DOHH2 (cell line): ENCODE measurements around the gene CLIP2.
"Not testable (repeated sequence)": the region's sequence is repeated elsewhere in the genome, so short reads cannot be mapped to it uniquely, and the experiment has no call there.

Experiments used
- H3F3A ChIP-seq: fragments of 200-600 bp; sonication (generic), shearing (Covaris generic); 2 replicates; pipeline ENCODE4 v1.6.0; 2016; ENCODE audit warnings: antibody characterized with exemption, mild to moderate bottlenecking; ENCODE audit not compliant: control insufficient read depth, insufficient read depth
- H3K27ac ChIP-seq: fragments of 200-600 bp; sonication (generic); 2 replicates; pipeline ENCODE4 v1.5.1; 2014; ENCODE audit warnings: low read depth, mild to moderate bottlenecking, low read length, moderate library complexity
- H3K27me3 ChIP-seq: fragments of 200-600 bp; sonication (generic); 2 replicates; pipeline ENCODE4 v1.6.1; 2014; ENCODE audit warnings: mild to moderate bottlenecking, low read length, mixed read lengths; ENCODE audit not compliant: control insufficient read depth
- H3K36me3 ChIP-seq: fragments of 200-600 bp; sonication (generic); 2 replicates; pipeline ENCODE4 v1.6.1; 2014; ENCODE audit warnings: mild to moderate bottlenecking, low read length, moderate library complexity, mixed read lengths; ENCODE audit not compliant: control insufficient read depth
- H3K4me1 ChIP-seq: fragments of 200-600 bp; sonication (generic); 2 replicates; pipeline ENCODE4 v1.6.1; 2014; ENCODE audit warnings: mild to moderate bottlenecking, low read length, mixed read lengths; ENCODE audit not compliant: control insufficient read depth
- H3K4me2 ChIP-seq: fragments of 200-600 bp; sonication (generic); 2 replicates; pipeline ENCODE4 v1.6.0; 2014; ENCODE audit warnings: mild to moderate bottlenecking, low read length, moderate library complexity
- H3K4me3 ChIP-seq: fragments of 200-600 bp; sonication (generic); 2 replicates; pipeline ENCODE4 v1.5.1; 2014; ENCODE audit warnings: mild to moderate bottlenecking, low read length, mixed read lengths
- H3K79me2 ChIP-seq: fragments of 200-600 bp; sonication (generic); 2 replicates; pipeline ENCODE4 v1.6.1; 2014; ENCODE audit warnings: mild to moderate bottlenecking, low read length, mixed read lengths; ENCODE audit not compliant: control insufficient read depth
- H3K9me2 ChIP-seq: fragments of 200-600 bp; sonication (generic); replicated peaks from 2 replicates; pipeline ENCODE4 v1.6.1; 2014; ENCODE audit warnings: mild to moderate bottlenecking, low read length, mixed read lengths; ENCODE audit not compliant: control insufficient read depth
- H3K9me3 ChIP-seq: fragments of 200-600 bp; sonication (generic); 2 replicates; pipeline ENCODE4 v1.6.1; 2014; ENCODE audit warnings: antibody characterized with exemption, low read length, mixed read lengths; ENCODE audit not compliant: control insufficient read depth, insufficient read depth
- H4K20me1 ChIP-seq: fragments of 200-600 bp; sonication (generic); 2 replicates; pipeline ENCODE4 v1.6.0; 2014; ENCODE audit warnings: low read depth, mild to moderate bottlenecking, antibody characterized with exemption, low read length, moderate library complexity; ENCODE audit not compliant: control insufficient read depth, insufficient read depth
- EZH2phosphoT487 ChIP-seq: fragments of 200-600 bp; sonication (generic); IDR thresholded peaks from 2 replicates; pipeline ENCODE4 v1.6.1; 2017; ENCODE audit warnings: borderline replicate concordance, mild to moderate bottlenecking, antibody characterized with exemption, low read length, moderate library complexity, mixed read lengths
- TF ChIP-seq, protein P1 (sequence below): fragments of 200-600 bp; sonication (generic); IDR thresholded peaks from one replicate; pipeline ENCODE4 v1.5.1; 2014; ENCODE audit warnings: antibody characterized with exemption, mild to moderate bottlenecking, low read depth, low read length; ENCODE audit not compliant: poor library complexity, severe bottlenecking

The CLIP2 gene

DNA sequence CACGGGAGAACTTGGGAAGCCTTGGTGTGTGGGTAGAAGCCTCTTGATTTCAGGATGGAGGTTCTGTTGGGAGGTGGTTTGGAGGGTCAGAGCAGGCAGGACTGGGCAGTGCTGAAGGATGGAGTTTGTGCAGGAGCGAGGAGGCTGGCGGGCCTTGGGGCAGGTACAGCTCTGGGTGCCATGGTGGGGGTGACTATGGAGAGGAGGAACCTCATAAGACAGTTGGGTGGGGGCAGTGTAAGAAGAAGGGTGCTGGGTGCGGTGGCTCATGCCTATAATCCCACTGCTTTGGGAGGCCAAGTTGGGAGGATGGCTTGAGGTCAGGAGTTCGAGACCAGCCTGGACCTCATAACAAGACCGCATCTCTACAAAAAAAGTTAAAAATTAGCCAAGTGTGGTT lies 109.8 kb downstream of the CLIP2 start:
- Histone ChIP-seq H3K79me2 (no peaks in the 10 kb centered on the region), H3K9me2 (no peaks in the 10 kb centered on the region), H3K27ac (no peak overlapping the region), H3K36me3 (0 out of 2 replicates have a peak, but pooled peaks cover 4% of the 10 kb centered on the region), H3K4me2 (no peak overlapping the region), H3F3A (no peaks in the 10 kb centered on the region), H3K4me3 (no peak overlapping the region), H3K4me1 (peaks cover 9% of the 10 kb centered on the region; the same call in 1 of the 2 replicates), H3K9me3 (no peaks in the 10 kb centered on the region), H4K20me1 (no peaks in the 10 kb centered on the region), H3K27me3 (no peaks in the 10 kb centered on the region)
- TF ChIP-seq EZH2phosphoT487: no peak

DNA sequence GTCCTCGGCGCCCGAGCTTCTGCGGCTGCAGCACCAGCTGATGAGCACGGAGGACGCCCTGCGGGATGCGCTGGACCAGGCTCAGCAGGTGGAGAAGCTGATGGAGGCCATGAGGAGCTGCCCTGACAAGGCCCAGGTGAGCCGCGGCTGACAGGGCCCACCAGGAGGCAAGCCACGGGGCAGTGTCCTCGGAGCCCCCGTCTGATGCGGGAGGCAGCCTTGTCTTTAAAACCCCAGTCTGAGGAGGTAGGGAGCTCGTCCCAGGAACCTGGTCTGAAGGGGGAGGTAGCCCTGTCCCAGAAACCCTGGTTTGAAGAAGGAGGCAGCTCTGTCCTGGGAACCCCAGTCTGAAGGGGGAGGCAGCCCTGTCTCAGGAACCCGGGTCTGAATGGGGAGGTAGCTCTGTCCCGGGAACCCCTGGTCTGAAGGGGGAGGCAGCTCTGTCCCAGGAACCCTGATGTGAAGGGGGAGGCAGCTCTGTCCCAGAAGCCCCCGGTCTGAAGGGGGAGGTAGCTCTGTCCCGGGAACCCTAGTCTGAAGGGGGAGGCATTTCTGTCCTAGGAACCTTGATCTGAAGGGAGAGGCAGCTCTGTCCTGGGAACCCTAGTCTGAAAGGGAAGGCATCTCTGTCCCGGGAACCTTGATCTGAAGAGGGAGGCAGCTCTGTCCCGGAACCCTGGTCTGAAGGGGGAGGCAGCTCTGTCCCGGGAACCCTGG lies 111.4 kb downstream of the CLIP2 start:
- no peaks in the 10 kb centered on the region for H4K20me1 ChIP-seq
- H3K27me3 ChIP-seq: no peaks in the 10 kb centered on the region
- H3K9me3 ChIP-seq: no peaks in the 10 kb centered on the region
- H3K4me1 ChIP-seq: peaks cover 6% of the 10 kb centered on the region; the same call in 1 of the 2 replicates
- no peak overlapping the region for H3K27ac ChIP-seq
- no peak overlapping the region for H3K4me2 ChIP-seq
- no peaks in the 10 kb centered on the region for H3K79me2 ChIP-seq
- H3K36me3 ChIP-seq: 0 out of 2 replicates have a peak, but pooled peaks cover 4% of the 10 kb centered on the region
- no peak for TF ChIP-seq EZH2phosphoT487
- TF ChIP-seq, protein P1, sequence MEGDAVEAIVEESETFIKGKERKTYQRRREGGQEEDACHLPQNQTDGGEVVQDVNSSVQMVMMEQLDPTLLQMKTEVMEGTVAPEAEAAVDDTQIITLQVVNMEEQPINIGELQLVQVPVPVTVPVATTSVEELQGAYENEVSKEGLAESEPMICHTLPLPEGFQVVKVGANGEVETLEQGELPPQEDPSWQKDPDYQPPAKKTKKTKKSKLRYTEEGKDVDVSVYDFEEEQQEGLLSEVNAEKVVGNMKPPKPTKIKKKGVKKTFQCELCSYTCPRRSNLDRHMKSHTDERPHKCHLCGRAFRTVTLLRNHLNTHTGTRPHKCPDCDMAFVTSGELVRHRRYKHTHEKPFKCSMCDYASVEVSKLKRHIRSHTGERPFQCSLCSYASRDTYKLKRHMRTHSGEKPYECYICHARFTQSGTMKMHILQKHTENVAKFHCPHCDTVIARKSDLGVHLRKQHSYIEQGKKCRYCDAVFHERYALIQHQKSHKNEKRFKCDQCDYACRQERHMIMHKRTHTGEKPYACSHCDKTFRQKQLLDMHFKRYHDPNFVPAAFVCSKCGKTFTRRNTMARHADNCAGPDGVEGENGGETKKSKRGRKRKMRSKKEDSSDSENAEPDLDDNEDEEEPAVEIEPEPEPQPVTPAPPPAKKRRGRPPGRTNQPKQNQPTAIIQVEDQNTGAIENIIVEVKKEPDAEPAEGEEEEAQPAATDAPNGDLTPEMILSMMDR: no peak
- no peaks in the 10 kb centered on the region for H3K9me2 ChIP-seq
- H3K4me3 ChIP-seq: no peak overlapping the region
- no peaks in the 10 kb centered on the region for H3F3A ChIP-seq

DNA sequence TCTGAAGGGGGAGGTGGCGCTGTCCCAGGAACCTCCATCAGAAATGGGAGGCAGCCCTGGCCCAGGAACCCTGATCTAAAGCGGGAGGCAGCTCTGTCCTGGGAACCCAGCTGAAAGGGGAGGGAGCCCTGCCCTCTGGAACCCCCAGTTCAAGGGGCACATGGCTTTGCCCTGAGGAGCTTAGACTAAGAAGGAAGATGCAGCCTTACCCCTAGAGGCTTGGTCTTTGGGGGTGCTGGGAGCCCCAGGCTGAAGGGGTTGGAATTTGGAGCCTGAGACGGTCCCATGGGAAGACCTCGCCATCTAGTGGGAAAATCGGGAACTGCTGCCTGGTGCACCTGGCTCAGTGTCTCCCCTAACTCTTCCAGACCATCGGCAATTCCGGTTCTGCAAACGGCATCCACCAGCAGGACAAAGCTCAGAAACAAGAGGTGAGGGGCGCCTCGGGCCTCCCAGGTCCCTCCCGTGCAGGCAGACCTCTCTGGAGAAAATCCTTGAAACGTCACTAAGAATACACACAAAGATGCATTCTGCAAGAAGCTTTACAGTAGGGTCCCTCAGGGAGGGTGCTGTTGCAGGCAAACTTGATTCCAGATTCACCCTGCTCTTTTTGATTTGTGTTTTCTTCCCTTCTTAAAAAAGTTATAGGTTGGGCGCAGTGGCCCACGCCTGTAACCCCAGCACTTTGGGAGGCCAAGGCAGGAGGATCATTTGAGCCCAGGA lies 112.1 kb downstream of the CLIP2 start:
- H3K9me2 ChIP-seq: no peaks in the 10 kb centered on the region
- H3K9me3 ChIP-seq: no peaks in the 10 kb centered on the region
- TF ChIP-seq, protein P1: peak; percentile 100
- TF ChIP-seq EZH2phosphoT487: no peak
- H3K27me3 ChIP-seq: no peaks in the 10 kb centered on the region
- no peak overlapping the region for H3K27ac ChIP-seq
- H3F3A ChIP-seq: no peaks in the 10 kb centered on the region
- 0 out of 2 replicates have a peak, but pooled peaks cover 4% of the 10 kb centered on the region for H3K36me3 ChIP-seq
- H3K79me2 ChIP-seq: no peaks in the 10 kb centered on the region
- H4K20me1 ChIP-seq: no peaks in the 10 kb centered on the region
- H3K4me3 ChIP-seq: no peak overlapping the region
- peaks cover 6% of the 10 kb centered on the region; the same call in 1 of the 2 replicates for H3K4me1 ChIP-seq
- peak overlapping the region; percentile 23; the same call in 1 of the 2 replicates for H3K4me2 ChIP-seq

- H3F3A ChIP-seq, H3K36me3 ChIP-seq, H3K4me2 ChIP-seq, H3K79me2 ChIP-seq, H3K4me1 ChIP-seq, H3K27ac ChIP-seq, H3K27me3 ChIP-seq, H4K20me1 ChIP-seq, H3K4me3 ChIP-seq, H3K9me3 ChIP-seq, H3K9me2 ChIP-seq: not testable (repeated sequence)
Observed at GRCh38 chr7:74402668-74403067, 113.5 kb downstream of the CLIP2 start.
